Stimulated activated naive CD4-positive, alpha-beta T cell treated with Interleukin-2 at 50 U/mL for 16 hours (primary cell): ENCODE results near the gene ISX.
"Not testable (repeated sequence)": the region's sequence is repeated elsewhere in the genome, so short reads cannot be mapped to it uniquely, and the experiment has no call there.

Experiments used
- DNase-seq: peaks from one replicate; lab custom pipeline; 2025; lab: John Stamatoyannopoulos, UW

The ISX gene

GRCh38 chr22:35065796-35066218 is at the start of gene ISX:
ISX (plus strand) TSS chr22:35066158; CDS start chr22:35067088, 930 bp downstream.
- DNase-seq, result no peak

- no peak for DNase-seq
Observed at GRCh38 chr22:35016909-35017308, 49.0 kb upstream of the ISX start.

GRCh38 chr22:35018995-35019394 is 47.0 kb upstream of the ISX start:
- no peak for DNase-seq

GRCh38 chr22:35020517-35020916 is 45.4 kb upstream of the ISX start:
- no peak for DNase-seq

- DNase-seq, result no peak
Observed at GRCh38 chr22:35021161-35021560, 44.8 kb upstream of the ISX start.

GRCh38 chr22:35022291-35022690 is 43.7 kb upstream of the ISX start:
- DNase-seq, result no peak

GRCh38 chr22:35023692-35024363 is 42.1 kb upstream of the ISX start:
- peak; percentile 7 for DNase-seq

- no peak for DNase-seq
Observed at GRCh38 chr22:35024364-35024692, 41.6 kb upstream of the ISX start.

GRCh38 chr22:35030112-35030511 is 35.8 kb upstream of the ISX start:
- not testable (repeated sequence) for DNase-seq

GRCh38 chr22:35032571-35032970 is 33.4 kb upstream of the ISX start:
- no peak for DNase-seq

- no peak for DNase-seq
Observed at GRCh38 chr22:35033635-35034296, 32.2 kb upstream of the ISX start.

GRCh38 chr22:35034963-35035362 is 31.0 kb upstream of the ISX start:
- DNase-seq, result no peak

- no peak for DNase-seq
Observed at GRCh38 chr22:35037089-35037488, 28.9 kb upstream of the ISX start.

GRCh38 chr22:35039625-35040024 is 26.3 kb upstream of the ISX start:
- DNase-seq, result no peak

GRCh38 chr22:35043252-35043933 is 22.6 kb upstream of the ISX start:
- no peak for DNase-seq

GRCh38 chr22:35043934-35044319 is 22.0 kb upstream of the ISX start:
- DNase-seq, result no peak

GRCh38 chr22:35044607-35045390 is 21.2 kb upstream of the ISX start:
- DNase-seq, result no peak

- DNase-seq, result no peak
Observed at GRCh38 chr22:35045451-35045850, 20.5 kb upstream of the ISX start.

GRCh38 chr22:35046744-35047462 is 19.1 kb upstream of the ISX start:
- DNase-seq, result no peak

GRCh38 chr22:35050038-35050437 is 15.9 kb upstream of the ISX start:
- not testable (repeated sequence) for DNase-seq

- DNase-seq, result no peak
Observed at GRCh38 chr22:35051013-35051535, 14.9 kb upstream of the ISX start.

GRCh38 chr22:35051791-35052190 is 14.2 kb upstream of the ISX start:
- DNase-seq, result no peak
